Hepatocyte (in vitro differentiated cells): ENCODE data around the gene ARHGAP45. TPM values are rescaled to one million over a fixed set of nuclear protein-coding genes. Genes with fewer than 3 reads are reported as not detected.
A peak's percentile ranks its signal among the peaks of the same experiment; 100 is the strongest.

ENCODE experiments used
- DNase-seq: peaks from one replicate; pipeline ENCODE4 v3.0.0-alpha.2; 2016; ENCODE audit warnings: low spot score
- H2AFZ ChIP-seq: fragments of 200-600 bp; sonication (generic); 2 replicates; pipeline ENCODE4 v1.6.0; 2016; ENCODE audit warnings: antibody characterized with exemption, mild to moderate bottlenecking
- H3K27ac ChIP-seq: fragments of 200-600 bp; sonication (generic); 2 replicates; pipeline ENCODE4 v1.5.1; 2016; ENCODE audit warnings: mild to moderate bottlenecking
- H3K27me3 ChIP-seq: fragments of 200-600 bp; sonication (generic); 2 replicates; pipeline ENCODE4 v1.6.1; 2016
- H3K36me3 ChIP-seq: fragments of 200-600 bp; sonication (generic); replicated peaks from 2 replicates; pipeline ENCODE4 v1.5.1; 2016; ENCODE audit warnings: low read depth; ENCODE audit not compliant: insufficient read depth
- H3K4me1 ChIP-seq: fragments of 200-600 bp; sonication (generic); 2 replicates; pipeline ENCODE4 v1.5.1; 2016; ENCODE audit warnings: mild to moderate bottlenecking, moderate library complexity; ENCODE audit not compliant: insufficient read depth
- H3K4me2 ChIP-seq: fragments of 200-600 bp; sonication (generic); 2 replicates; pipeline ENCODE4 v1.6.0; 2016
- H3K4me3 ChIP-seq: fragments of 200-600 bp; sonication (generic); 2 replicates; pipeline ENCODE4 v1.5.1; 2016; ENCODE audit warnings: mild to moderate bottlenecking
- H3K79me2 ChIP-seq: fragments of 200-600 bp; sonication (generic); 2 replicates; pipeline ENCODE4 v1.6.0; 2017; ENCODE audit warnings: mild to moderate bottlenecking
- H3K9me2 ChIP-seq: fragments of 200-600 bp; sonication (generic); replicated peaks from 2 replicates; pipeline ENCODE4 v1.6.0; 2017; ENCODE audit warnings: mild to moderate bottlenecking; ENCODE audit not compliant: insufficient read depth
- H3K9me3 ChIP-seq: fragments of 200-600 bp; sonication (generic); 2 replicates; pipeline ENCODE4 v1.5.1; 2016; ENCODE audit warnings: low read depth, mild to moderate bottlenecking
- H4K20me1 ChIP-seq: fragments of 200-600 bp; sonication (generic); 2 replicates; pipeline ENCODE4 v1.6.0; 2016; ENCODE audit warnings: mild to moderate bottlenecking; ENCODE audit not compliant: insufficient read depth, poor library complexity, severe bottlenecking
- CTCF ChIP-seq: fragments of 200-600 bp; sonication (generic); IDR thresholded peaks from 2 replicates; pipeline ENCODE4 v1.5.1; 2016; ENCODE audit warnings: antibody characterized with exemption, mild to moderate bottlenecking; ENCODE audit not compliant: poor library complexity
- EZH2 ChIP-seq: fragments of 200-600 bp; sonication (generic); IDR thresholded peaks from 2 replicates; pipeline ENCODE4 v1.6.1; 2016; ENCODE audit warnings: antibody characterized with exemption, mild to moderate bottlenecking, borderline replicate concordance
- EZH2phosphoT487 ChIP-seq: fragments of 200-600 bp; sonication (generic); IDR thresholded peaks from one replicate; pipeline ENCODE4 v1.6.1; 2018; ENCODE audit warnings: antibody characterized with exemption, mild to moderate bottlenecking, low read depth, moderate library complexity; ENCODE audit not compliant: unreplicated experiment, severe bottlenecking
- WGBS: methylation state at CpG from one replicate; pipeline ENCODE4 v1.1.6; 2016; ENCODE audit warnings: low lambda C conversion rate; ENCODE audit errors: missing lambda C conversion rate; 5-methylcytosine and 5-hydroxymethylcytosine counted together
- polyA plus RNA-seq: library from polyadenylated mRNA; unstranded; fragments of >200 nt; fragmentation: Nextera tagmentation; extraction: Ambion mirVana; gene quantifications from 2 replicates; pipeline ENCODE4 v1.2.1, GENCODE V29; 2016
- total RNA-seq: library from RNA; depleted of rRNA; stranded (reverse); fragments of >200 nt; gene quantifications from 2 replicates; pipeline ENCODE4 v1.2.3, GENCODE V29; 2014

Gene ARHGAP45
- total and polyA plus RNA-seq, 2 experiments from 2014 or later = 12.9 to 18.3 TPM

DNA sequence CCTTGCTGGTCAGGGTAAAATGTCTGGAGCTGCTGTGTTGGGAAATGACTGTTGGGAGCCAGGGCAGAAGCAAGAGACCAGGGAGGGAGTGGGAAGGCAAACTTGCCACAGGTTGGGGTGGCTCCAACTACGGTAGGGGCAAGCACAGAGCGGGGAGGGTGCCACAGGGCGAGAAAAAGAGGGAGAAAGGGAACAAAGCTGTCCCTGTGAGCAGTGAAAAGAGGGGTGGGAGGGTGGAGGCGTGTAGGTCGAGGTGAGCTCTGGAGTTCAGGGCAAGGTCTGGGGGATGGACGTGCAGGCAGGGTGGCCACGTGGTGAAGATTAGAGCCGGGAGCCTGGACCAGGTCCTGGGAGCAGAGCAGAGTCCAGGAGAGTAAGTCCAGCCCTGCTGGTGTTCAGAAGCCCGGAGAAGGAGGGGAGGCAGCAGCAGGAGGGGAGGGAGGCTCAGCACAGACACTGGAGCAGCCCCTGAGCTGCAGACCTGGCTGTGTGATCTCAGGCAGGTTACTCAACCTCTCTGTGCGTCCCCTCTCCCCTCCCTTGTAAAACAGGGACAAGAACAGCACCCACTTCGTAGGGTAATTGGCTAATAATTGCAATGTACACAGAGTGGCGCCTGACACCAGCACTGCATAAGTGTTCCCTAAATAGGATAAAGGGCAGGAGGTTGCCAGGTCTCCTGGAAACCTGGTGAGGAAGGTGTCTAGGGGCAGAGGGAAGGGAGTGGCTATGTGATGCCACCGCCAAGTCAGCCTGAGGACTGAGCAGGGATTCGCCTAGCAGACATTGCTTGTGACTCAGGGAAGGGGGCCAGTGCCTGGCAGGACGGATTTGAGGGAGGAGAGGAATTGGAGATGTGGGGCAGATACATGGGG is 31.4 kb downstream of the ARHGAP45 start:
- Histone ChIP-seq H3K4me2 (peak overlapping the region; percentile 56), H3K36me3 (no peaks in the 10 kb centered on the region), H3K79me2 (peaks cover 16% of the 10 kb centered on the region), H4K20me1 (peaks cover 11% of the 10 kb centered on the region), H3K4me1 (peaks cover 47% of the 10 kb centered on the region), H3K9me3 (no peaks in the 10 kb centered on the region), H3K9me2 (no peaks in the 10 kb centered on the region), H3K27me3 (no peaks in the 10 kb centered on the region), H3K4me3 (no peak overlapping the region), H3K27ac (peak overlapping the region; percentile 92), H2AFZ (no peak overlapping the region)
- DNase-seq = peak; percentile 80
- 50% methylated on average over 14 of the region's 15 CpGs for WGBS
- TF ChIP-seq EZH2 = no peak
- no peak for TF ChIP-seq EZH2phosphoT487
- no peak for TF ChIP-seq CTCF

DNA sequence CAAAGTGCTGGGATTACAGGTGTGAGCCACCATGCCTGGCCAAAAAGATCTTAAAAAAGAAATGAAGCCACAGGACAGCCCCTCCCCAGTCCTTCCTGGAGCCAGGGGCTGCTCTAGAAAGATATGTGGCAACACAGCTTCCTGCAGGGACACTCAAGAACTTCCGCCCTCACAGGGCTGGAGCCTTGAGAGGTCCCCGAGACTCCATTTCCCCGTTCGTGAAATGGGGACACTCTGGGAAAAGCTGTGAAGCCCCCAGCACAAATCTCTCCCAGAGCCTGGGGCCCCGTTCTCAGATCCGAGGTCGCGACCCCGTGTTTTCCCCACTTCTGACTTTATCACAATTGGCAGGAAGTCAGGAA is 34.4 kb downstream of the ARHGAP45 start:
- H4K20me1 ChIP-seq = peaks cover 13% of the 10 kb centered on the region
- H3K79me2 ChIP-seq = peaks cover 16% of the 10 kb centered on the region
- no peaks in the 10 kb centered on the region for H3K9me3 ChIP-seq
- no peaks in the 10 kb centered on the region for H3K27me3 ChIP-seq
- peak overlapping the region; percentile 36 for H2AFZ ChIP-seq
- no peaks in the 10 kb centered on the region for H3K9me2 ChIP-seq
- WGBS = 54% methylated on average over 9 of the region's 9 CpGs
- H3K4me3 ChIP-seq = no peak overlapping the region
- H3K36me3 ChIP-seq = no peaks in the 10 kb centered on the region
- no peak for DNase-seq
- H3K27ac ChIP-seq = peak overlapping the region; percentile 97
- TF ChIP-seq EZH2 (no peak), CTCF (no peak), EZH2phosphoT487 (no peak)
- peak overlapping the region; percentile 55 for H3K4me2 ChIP-seq
- peaks cover 48% of the 10 kb centered on the region for H3K4me1 ChIP-seq

DNA sequence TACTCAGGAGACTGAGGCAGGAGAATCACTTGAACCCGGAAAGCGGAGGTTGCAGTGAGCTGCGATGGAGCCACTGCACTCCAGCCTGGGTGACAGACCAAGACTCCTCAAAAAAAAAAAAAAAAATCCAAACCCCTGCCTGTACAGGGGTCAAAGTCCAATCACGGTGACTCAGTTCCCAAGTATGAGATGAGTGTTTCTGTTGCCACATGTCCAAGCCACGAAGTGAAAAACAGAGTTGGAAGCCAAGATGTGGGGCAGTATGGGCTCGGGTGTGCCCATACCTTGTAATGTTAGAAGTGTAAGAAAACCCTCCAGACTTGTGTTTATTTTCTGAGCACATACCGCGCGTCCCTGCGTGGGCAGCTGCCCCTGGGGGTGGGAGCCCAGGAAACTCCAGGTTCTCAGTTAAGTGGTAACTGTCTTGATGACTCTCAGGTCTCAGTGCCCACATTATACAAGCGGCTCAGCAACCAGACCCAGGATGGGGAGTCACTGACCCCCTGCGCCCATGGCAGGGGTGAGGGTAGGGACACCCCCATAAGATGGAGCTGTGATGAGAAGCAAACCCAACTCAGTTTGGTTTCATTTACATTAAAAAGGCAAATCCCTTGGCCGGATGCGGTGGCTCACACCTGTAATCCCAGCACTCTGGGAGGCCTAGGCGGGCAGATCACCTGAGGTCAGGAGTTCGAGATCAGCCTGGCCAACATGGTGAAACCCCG is 35.6 kb downstream of the ARHGAP45 start:
- peaks cover 24% of the 10 kb centered on the region for H3K79me2 ChIP-seq
- H3K27ac ChIP-seq = peak overlapping the region; percentile 97
- WGBS = 65% methylated on average over 17 of the region's 17 CpGs
- no peaks in the 10 kb centered on the region for H3K9me3 ChIP-seq
- no peaks in the 10 kb centered on the region for H3K36me3 ChIP-seq
- peak overlapping the region; percentile 70 for H3K4me2 ChIP-seq
- H4K20me1 ChIP-seq = peaks cover 19% of the 10 kb centered on the region
- H3K4me3 ChIP-seq = no peak overlapping the region
- H3K27me3 ChIP-seq = no peaks in the 10 kb centered on the region
- no peaks in the 10 kb centered on the region for H3K9me2 ChIP-seq
- peaks cover 46% of the 10 kb centered on the region for H3K4me1 ChIP-seq
- DNase-seq = peak; percentile 89
- H2AFZ ChIP-seq = no peak overlapping the region
- TF ChIP-seq CTCF (no peak), EZH2phosphoT487 (no peak), EZH2 (no peak)
